HG03342 (cell line): ENCODE results near the gene ANGEL1.

Experiments used
- ATAC-seq: cut with Tn5 transposase; IDR thresholded peaks from one replicate; pipeline ENCODE4 v1.9.1; 2021; ENCODE audit warnings: mild to moderate bottlenecking, moderate library complexity; ENCODE audit not compliant: unreplicated experiment

The ANGEL1 gene

DNA sequence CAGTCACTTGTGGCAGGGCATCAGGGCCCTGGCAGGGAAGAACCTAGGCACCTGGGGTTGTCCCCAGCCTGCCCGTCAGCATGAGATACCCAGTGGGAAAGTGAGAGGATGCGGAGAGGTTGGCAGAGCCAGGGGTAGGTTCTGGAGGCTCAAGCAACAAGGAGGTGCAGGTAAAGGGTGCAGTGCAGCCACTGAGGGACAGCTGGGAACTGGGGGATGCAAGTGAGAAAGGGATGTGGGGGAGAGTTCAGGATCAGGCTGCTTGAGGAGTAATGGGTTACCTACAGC is 32.7 kb downstream of the ANGEL1 start:
- ATAC-seq, result no peak

- ATAC-seq, result no peak
Observed at GRCh38 chr14:76779221-76780057, 33.2 kb downstream of the ANGEL1 start.

GRCh38 chr14:76778546-76779215 is 34.0 kb downstream of the ANGEL1 start:
- ATAC-seq, result no peak

DNA sequence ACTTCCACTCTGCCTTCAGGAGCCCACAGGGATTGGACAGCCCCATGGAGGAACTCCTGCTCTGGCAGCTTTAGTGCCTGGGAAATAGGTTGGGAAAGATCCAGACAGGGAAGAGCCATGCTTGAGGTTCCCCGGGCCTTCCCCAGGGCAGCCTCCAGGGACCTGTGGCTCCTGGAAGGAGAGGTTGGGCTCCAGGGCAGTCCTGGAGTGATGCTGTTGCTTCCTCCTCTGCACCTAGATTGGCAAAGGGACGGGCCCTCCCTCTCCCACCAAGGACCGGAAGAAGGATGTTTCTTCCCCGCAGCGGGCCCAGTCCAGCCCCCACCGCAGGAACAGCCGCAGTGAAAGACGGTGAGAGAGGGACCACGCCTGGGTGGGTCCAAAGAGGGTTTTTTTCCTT is 35.0 kb downstream of the ANGEL1 start:
- no peak for ATAC-seq

GRCh38 chr14:76776428-76777251 is 36.0 kb downstream of the ANGEL1 start:
- ATAC-seq, result no peak

GRCh38 chr14:76775695-76776427 is 36.8 kb downstream of the ANGEL1 start:
- no peak for ATAC-seq

GRCh38 chr14:76774821-76775694 is 37.6 kb downstream of the ANGEL1 start:
- ATAC-seq, result no peak

GRCh38 chr14:76773956-76774820 is 38.5 kb downstream of the ANGEL1 start:
- no peak for ATAC-seq

DNA sequence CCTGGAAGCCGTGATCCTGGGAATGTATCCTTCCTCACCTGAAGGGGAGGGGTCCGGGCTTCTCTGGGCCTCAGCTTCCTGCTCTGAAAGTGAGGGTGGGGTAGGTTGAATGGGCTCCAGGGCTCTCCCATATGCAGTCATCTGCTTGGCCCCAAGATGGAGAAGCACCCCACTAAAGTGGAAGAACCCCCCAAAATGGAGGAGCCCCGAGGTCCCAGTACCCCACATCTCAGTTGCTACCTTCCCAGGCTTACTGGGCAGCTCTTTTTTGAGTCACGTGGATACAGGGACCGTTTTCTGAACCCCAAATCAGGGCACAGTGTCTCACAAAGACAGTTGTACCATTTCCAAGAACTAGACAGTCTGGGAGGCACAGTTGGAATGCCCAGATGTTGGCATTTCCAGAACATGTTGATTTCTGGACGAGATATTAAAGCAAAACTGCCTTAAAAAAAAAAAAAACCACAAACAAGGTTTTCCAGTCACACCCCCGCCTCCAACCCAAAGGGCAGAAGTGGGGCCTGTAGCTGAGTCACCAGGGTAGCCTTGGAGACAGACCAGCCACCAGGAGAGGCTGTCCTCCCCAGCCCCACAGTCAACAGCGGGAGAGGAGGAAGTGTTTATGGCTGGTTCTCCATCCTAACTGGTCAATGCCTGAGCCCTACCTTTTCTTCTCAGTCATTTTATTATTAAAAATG is 39.3 kb downstream of the ANGEL1 start:
- no peak for ATAC-seq

GRCh38 chr14:76772300-76773187 is 40.1 kb downstream of the ANGEL1 start:
- no peak for ATAC-seq

GRCh38 chr14:76771437-76771980 is 41.2 kb downstream of the ANGEL1 start:
- no peak for ATAC-seq

- no peak for ATAC-seq
Observed at GRCh38 chr14:76770521-76771436, 41.9 kb downstream of the ANGEL1 start.

DNA sequence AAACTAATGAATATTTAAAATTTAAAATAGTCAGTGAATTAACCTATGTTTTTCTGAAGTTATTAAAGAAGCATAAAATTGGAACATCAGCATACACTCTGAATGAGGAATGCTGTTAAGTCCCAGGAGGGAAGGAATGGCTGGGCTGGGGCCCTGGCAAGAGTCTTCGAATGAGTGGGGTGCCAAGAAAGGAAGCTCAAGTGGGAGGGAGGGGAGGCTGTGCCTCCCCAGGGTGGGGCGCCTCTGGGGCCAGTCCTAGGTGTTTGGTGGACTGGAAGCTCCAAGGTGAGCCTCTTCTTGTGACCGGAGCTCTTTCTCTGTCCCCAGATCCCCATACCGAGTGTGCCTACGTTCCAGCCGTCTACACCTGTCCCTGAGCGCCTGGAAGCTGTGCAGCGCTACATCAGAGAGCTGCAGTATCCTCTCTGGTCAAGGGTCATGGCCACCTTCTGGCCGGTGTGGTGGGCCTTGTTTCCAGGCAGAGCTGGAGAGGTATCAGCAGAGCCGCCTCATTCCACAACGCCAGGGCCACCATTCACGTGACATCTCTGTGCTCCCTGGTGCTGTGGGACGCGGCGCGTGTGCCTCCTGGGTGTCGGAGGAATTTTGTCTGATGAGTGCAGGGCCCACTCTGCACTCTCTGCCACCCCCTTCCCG is 42.9 kb downstream of the ANGEL1 start:
- ATAC-seq, result no peak

GRCh38 chr14:76768671-76769500 is 43.8 kb downstream of the ANGEL1 start:
- no peak for ATAC-seq
